Measurements from ENCODE around the gene AARS2. TPM values are rescaled to one million over a fixed set of nuclear protein-coding genes. Genes with fewer than 3 reads are reported as not detected.

The AARS2 gene
- total and polyA plus RNA-seq, 2 of the 8 experiments (the other 6 are each of a cell fraction or from before 2014, with no cell fraction given) = 8.6 to 20.4 TPM

- Histone ChIP-seq H2BK20ac (ENCODE audit: low read length) (no peak overlapping the region), H3K36me3 (ENCODE audit: control insufficient read depth in 2 of 4, insufficient read depth in 4 of 4, low read length in 3 of 4) (peaks cover 18 to 54% (median 47%) of the 10 kb centered on the region in 4 experiments), H3K4me3 (ENCODE audit: extremely low read depth in 1 of 4, insufficient read depth in 2 of 4, low read depth in 3 of 4, low read length in 4 of 4) (no peak overlapping the region), H3K4ac (replicated peaks; ENCODE audit: insufficient read length, low read depth, low read length) (no peak overlapping the region), H2AFZ (ENCODE audit: low read length) (no peak overlapping the region), H3K27ac (ENCODE audit: low read depth, low read length) (no peak overlapping the region), H3K23me2 (ENCODE audit: low read depth, low read length) (peaks cover 4% of the 10 kb centered on the region), H3K4me2 (ENCODE audit: insufficient read depth in 1 of 2, low read depth in 2 of 2, low read length in 2 of 2) (no peak overlapping the region), H4K20me1 (replicated peaks in 1 of 2; ENCODE audit: control insufficient read depth in 1 of 2, insufficient read depth in 2 of 2, low read length in 2 of 2) (peaks cover 0 to 2% of the 10 kb centered on the region in 2 experiments), H3K56ac (replicated peaks; ENCODE audit: insufficient read length, low read depth, low read length) (no peak overlapping the region), H3K9ac (replicated peaks in 1 of 4; ENCODE audit: extremely low read depth in 1 of 4, low read depth in 3 of 4, low read length in 3 of 4) (no peak overlapping the region), H2AK5ac (ENCODE audit: low read depth, low read length) (no peak overlapping the region), H3K14ac (ENCODE audit: insufficient read length) (no peak overlapping the region), H4K8ac (ENCODE audit: extremely low read depth, insufficient read depth, low read length) (no peak overlapping the region), H3K18ac (ENCODE audit: extremely low read depth, low read length) (no peak overlapping the region), H4K5ac (ENCODE audit: insufficient read length, low read depth, low read length) (no peak overlapping the region), H2BK120ac (replicated peaks; ENCODE audit: low read depth, low read length) (no peak overlapping the region), H3K79me2 (ENCODE audit: control insufficient read depth in 1 of 2, insufficient read depth in 2 of 2, low read length in 2 of 2) (peaks cover 0 to 13% of the 10 kb centered on the region in 2 experiments; a peak in 2 of 4 replicates), H3K79me1 (ENCODE audit: low read depth, low read length) (peaks cover 3% of the 10 kb centered on the region; the same call in 1 of the 2 replicates), H3K23ac (ENCODE audit: insufficient read length) (no peak overlapping the region), H4K91ac (replicated peaks; ENCODE audit: insufficient read length, low read length) (no peak overlapping the region), H2BK5ac (ENCODE audit: low read depth, low read length) (no peak overlapping the region), H3K9me3 (ENCODE audit: insufficient read depth in 2 of 2, low read depth in 1 of 2, low read length in 1 of 2) (no peaks in the 10 kb centered on the region), H2BK15ac (ENCODE audit: low read length) (no peak overlapping the region), H3K27me3 (replicated peaks in 1 of 4; ENCODE audit: control insufficient read depth in 3 of 4, extremely low read depth in 1 of 4, insufficient read depth in 3 of 4, low read length in 3 of 4) (no peaks in the 10 kb centered on the region), H3K4me1 (replicated peaks in 1 of 4; ENCODE audit: control insufficient read depth in 3 of 4, insufficient read depth in 4 of 4, low read length in 3 of 4) (peaks cover 0 to 6% (median 3%) of the 10 kb centered on the region in 4 experiments; a peak in 5 of 7 replicates), H2BK12ac (ENCODE audit: low read depth, low read length) (no peak overlapping the region)
- FAIRE-seq (no peak), DNase-seq (ENCODE audit: low read depth in 1 of 2, low spot score in 2 of 2) (no peak)
- ChIA-PET POLR2A (ENCODE audit: partially characterized antibody) (interaction anchor here (1.0 to 6.9 kb wide), 8 partner anchors 11 to 64 kb away, joined by 3 to 81 read pairs (median 10); partner anchors contain the start of gene HSP90AB1), CTCF (ENCODE audit: partially characterized antibody) (interaction anchor here (0.9 to 13.9 kb wide), 4 partner anchors 8 to 74 kb away, joined by 3 to 330 read pairs (median 56); partner anchors contain the start of genes NFKBIE and TMEM151B)
- WGBS, 2 experiments (ENCODE audit: extremely low coverage in 1 of 2, insufficient coverage in 1 of 2, insufficient read length in 1 of 2, insufficient replicate concordance in 2 of 2, low coverage in 1 of 2, low lambda C conversion rate in 2 of 2, missing lambda C conversion rate in 1 of 2) = 98% methylated on average over 3 of the region's 3 CpGs; no CpG with 5 or more reads in 1 of the 2 experiments
- TF ChIP-seq RBBP5 (IDR thresholded peaks at IDR 0.05; ENCODE audit: borderline replicate concordance, low read depth, low read length) (no peak), BRCA1 (IDR thresholded peaks at IDR 0.05; ENCODE audit: low read depth, low read length) (no peak), SRF (IDR thresholded peaks at IDR 0.05; ENCODE audit: low read depth, low read length) (no peak), SP4 (IDR thresholded peaks at IDR 0.05; ENCODE audit: low read length) (no peak), NANOG (IDR thresholded peaks at IDR 0.05; ENCODE audit: insufficient read depth, low read depth, low read length, poor library complexity, severe bottlenecking) (no peak), TBP (IDR thresholded peaks at IDR 0.05; ENCODE audit: low read depth, low read length) (no peak), RXRA (IDR thresholded peaks at IDR 0.05; ENCODE audit: insufficient read depth, low read depth, low read length) (no peak)
- TF ChIP-seq, protein P1, sequence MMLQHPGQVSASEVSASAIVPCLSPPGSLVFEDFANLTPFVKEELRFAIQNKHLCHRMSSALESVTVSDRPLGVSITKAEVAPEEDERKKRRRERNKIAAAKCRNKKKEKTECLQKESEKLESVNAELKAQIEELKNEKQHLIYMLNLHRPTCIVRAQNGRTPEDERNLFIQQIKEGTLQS (IDR thresholded peaks at IDR 0.05; ENCODE audit: insufficient read depth, low read depth, low read length) = no peak
Observed at GRCh38 chr6:44310241-44310640, 2.9 kb downstream of the AARS2 start.
